ENCODE results near the gene ZNF260.

Gene ZNF260

DNA sequence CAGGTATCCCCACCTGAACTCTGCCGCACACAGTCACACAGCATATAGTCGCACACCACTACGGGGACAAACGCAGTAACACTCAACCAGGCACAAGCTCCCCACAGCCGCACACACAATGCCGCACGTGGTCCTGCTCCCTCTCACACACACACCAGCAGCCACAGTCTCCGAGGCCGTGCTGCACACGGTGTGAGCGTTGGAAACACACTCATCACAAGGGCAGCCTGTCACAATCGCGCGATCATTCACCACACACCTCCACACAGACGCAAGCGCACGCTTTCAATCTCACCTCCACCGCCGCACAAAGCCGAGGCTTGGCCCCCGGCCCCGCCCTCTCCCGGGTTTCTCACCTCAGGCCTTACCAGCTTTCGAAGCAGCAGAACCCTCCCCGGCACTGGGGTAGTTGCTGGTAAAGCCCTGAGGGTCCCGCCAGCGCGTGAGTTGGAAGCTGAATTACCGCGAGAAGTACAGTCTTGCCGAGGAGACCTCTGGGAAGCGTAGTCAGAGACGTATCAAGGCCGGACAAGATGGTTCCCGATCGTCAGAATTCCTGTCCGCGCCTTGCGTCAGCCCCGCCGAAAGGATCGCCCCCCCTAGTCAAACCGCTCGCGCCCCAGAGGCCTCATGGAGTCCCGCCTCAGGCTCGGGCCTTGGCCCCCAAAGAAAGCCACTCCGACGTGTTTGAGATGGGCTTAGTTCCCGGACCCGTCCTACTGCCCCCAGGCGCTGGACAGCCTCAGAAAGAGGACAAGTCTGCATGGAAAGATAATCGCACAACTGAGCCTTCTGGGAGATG is 38.8 kb downstream of the ZNF260 start, which contains the start of gene ZNF566:
Gene ZNF566 (minus strand): TSS at position 444 of the 802 bp plus-strand sequence. CDS start 13,004 bp downstream, outside the sequence.
- peak; percentile 100 for DNase-seq

DNA sequence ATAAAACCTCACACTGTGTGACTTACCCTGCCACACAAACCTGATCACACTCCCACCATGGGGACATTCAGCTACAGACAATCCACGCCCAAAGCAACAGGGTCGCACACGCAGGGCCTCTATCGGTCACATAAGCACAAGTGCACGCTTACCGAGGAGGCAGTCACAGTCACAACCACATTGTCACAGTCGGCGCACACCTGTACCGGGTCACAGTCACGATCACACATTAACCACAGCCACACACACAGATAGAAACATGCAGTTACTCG is 39.3 kb downstream of the ZNF260 start:
- DNase-seq: peak; percentile 59

DNA sequence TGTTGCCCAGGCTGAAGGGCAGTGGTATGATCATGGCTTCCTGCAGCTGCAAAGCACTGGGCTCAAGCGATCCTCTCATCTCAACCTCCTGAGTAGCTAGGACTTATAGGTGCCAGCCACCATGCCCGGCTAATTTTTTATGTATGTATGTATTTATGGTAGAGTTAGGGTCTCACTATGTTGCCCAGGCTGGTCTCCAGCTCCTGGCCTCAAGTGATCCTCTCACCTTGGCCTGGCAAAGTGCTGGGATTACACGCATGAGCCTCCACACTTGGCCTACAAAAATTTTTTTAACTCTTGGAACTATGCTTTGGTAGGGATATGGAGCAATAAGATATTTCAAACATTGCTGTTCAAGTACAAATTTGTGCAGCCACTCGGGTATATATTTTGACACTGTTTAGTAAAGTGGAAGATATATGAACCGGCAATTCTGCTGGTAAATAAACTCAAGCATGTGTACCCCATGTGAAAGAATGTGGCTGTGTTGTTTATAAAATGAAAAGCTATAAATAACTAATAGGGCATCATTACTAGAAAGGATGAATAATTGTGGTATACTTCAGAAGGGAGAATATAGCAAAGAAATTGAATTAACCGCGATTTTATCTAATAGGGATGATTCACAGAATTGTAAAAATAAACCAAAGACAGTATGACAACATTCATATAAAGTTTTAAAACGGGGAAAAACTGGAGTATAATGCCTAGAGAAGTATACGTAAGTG is 39.8 kb downstream of the ZNF260 start:
- no peak for DNase-seq

DNA sequence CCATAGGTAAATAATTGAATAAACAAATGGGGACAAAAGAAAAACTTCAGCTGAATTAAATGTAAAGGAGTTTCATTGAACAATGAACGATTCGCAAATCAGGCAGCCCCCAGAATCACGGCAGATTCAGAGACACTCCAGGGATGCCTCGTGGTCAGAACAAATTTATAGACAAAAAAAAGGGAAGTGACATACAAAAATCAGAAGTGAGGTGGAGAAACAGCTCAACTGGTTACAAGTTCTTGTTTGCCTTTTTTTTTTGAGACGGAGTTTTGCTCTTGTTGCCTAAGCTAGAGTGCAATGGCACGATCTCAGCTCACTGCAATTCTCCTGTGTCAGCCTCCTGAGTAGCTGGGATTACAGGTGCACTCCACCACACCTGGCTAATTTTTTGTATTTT is 44.4 kb downstream of the ZNF260 start:
- no peak for DNase-seq

DNA sequence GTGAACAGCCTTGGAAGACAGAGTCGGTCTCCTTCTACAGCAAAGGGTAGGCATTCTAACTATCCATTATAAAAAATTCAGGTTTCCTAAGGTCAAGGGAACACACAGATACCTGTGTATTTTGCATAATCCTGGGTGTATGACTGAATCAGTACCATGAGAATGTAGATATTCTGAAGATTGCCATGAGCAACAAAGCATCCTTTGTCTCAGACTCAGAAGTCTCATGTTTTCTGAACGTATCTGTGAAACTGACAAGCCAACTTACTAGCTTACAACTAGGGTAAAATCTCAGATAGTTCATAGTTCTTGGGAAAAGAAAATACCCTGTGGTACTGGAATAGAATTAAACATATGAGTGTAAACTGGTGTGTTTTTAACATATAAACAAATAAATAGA is 45.2 kb downstream of the ZNF260 start:
- DNase-seq: no peak
